Muscle of leg (tissue), 11 donors: Measurements from ENCODE around the gene ST7L. TPM values are rescaled to one million over a fixed set of nuclear protein-coding genes. Genes with fewer than 3 reads are reported as not detected.
"Not testable (repeated sequence)": the region's sequence is repeated elsewhere in the genome, so short reads cannot be mapped to it uniquely, and the experiment has no call there.

ENCODE experiments used
- DNase-seq: peaks from one replicate; pipeline ENCODE4 v3.0.0; 2013
- H3K27ac ChIP-seq: one replicate; pipeline ENCODE4 v1.5.1; 2013; ENCODE audit warnings: mild to moderate bottlenecking, low read length, control low read depth
- H3K27me3 ChIP-seq: one replicate; pipeline ENCODE4 v1.6.1; 2013; ENCODE audit warnings: low read length; ENCODE audit not compliant: control insufficient read depth, insufficient read depth
- H3K36me3 ChIP-seq: one replicate; pipeline ENCODE4 v1.6.1; 2013; ENCODE audit warnings: low read length; ENCODE audit not compliant: control insufficient read depth, insufficient read depth
- H3K4me1 ChIP-seq: one replicate; pipeline ENCODE4 v1.6.1; 2013; ENCODE audit warnings: low read length; ENCODE audit not compliant: control insufficient read depth, insufficient read depth
- H3K4me3 ChIP-seq: one replicate; pipeline ENCODE4 v1.5.1; 2013; ENCODE audit warnings: low read length, control low read depth
- H3K9me3 ChIP-seq: replicated peaks from 2 replicates; pipeline ENCODE4 v1.6.1; 2013; ENCODE audit warnings: low read depth, low read length; ENCODE audit not compliant: control insufficient read depth
- WGBS: methylation state at CpG from one replicate; pipeline ENCODE4 v1.1.5; 2013; ENCODE audit warnings: missing lambda C conversion rate; ENCODE audit not compliant: insufficient coverage; 5-methylcytosine and 5-hydroxymethylcytosine counted together
- polyA plus RNA-seq, 8 donors: library from polyadenylated mRNA; unstranded; fragments of 120-200 nt; gene quantifications; one replicate each; pipeline versions ENCODE4 v1.2.1 to v1.2.3, GENCODE V29; 2013; ENCODE audit warnings: inconsistent platforms in 1 of 8, low replicate concordance in 1 of 8; ENCODE audit not compliant: insufficient read length in 8 of 8, insufficient read depth in 1 of 8
- total RNA-seq: library from RNA; stranded (reverse); fragments of 120-200 nt; gene quantifications from one replicate; pipeline ENCODE4 v1.2.4, GENCODE V29; 2013

ST7L gene
- total and polyA plus RNA-seq, 9 donors = 14.6 to 20.8 (median 16.9) TPM

GRCh38 chr1:112504001-112504660, 114.8 kb downstream of the ST7L start:
- peaks cover 79% of the 10 kb centered on the region for H3K27me3 ChIP-seq
- H3K36me3 ChIP-seq = no peaks in the 10 kb centered on the region
- DNase-seq = peak; percentile 48
- H3K4me1 ChIP-seq = peaks cover 44% of the 10 kb centered on the region
- no peaks in the 10 kb centered on the region for H3K9me3 ChIP-seq
- H3K4me3 ChIP-seq = no peak overlapping the region
- H3K27ac ChIP-seq = no peak overlapping the region
- WGBS = 36% methylated on average over 6 of the region's 11 CpGs

- Histone ChIP-seq H3K9me3 (no peaks in the 10 kb centered on the region), H3K27ac (no peak overlapping the region), H3K36me3 (no peaks in the 10 kb centered on the region), H3K27me3 (peaks cover 68% of the 10 kb centered on the region), H3K4me1 (peaks cover 34% of the 10 kb centered on the region), H3K4me3 (no peak overlapping the region)
- 50% methylated on average over 1 of the region's 2 CpGs for WGBS
- DNase-seq = peak; percentile 53
Observed at GRCh38 chr1:112502826-112503225, 116.1 kb downstream of the ST7L start.

GRCh38 chr1:112501810-112502641, 116.9 kb downstream of the ST7L start:
- H3K36me3 ChIP-seq = no peaks in the 10 kb centered on the region
- H3K4me3 ChIP-seq = peak overlapping the region; percentile 41
- WGBS = under 1% methylated on average over 54 of the region's 65 CpGs
- peak; percentile 81 for DNase-seq
- peaks cover 30% of the 10 kb centered on the region for H3K4me1 ChIP-seq
- peaks cover 60% of the 10 kb centered on the region for H3K27me3 ChIP-seq
- H3K9me3 ChIP-seq = no peaks in the 10 kb centered on the region
- H3K27ac ChIP-seq = no peak overlapping the region

GRCh38 chr1:112496290-112496689, 122.7 kb downstream of the ST7L start:
- no peak for DNase-seq
- H3K4me3 ChIP-seq = no peak overlapping the region
- no peak overlapping the region for H3K27ac ChIP-seq
- H3K4me1 ChIP-seq = no peaks in the 10 kb centered on the region
- H3K27me3 ChIP-seq = peaks cover 6% of the 10 kb centered on the region
- no peaks in the 10 kb centered on the region for H3K36me3 ChIP-seq
- H3K9me3 ChIP-seq = no peaks in the 10 kb centered on the region
- WGBS = 60% methylated on average over 1 of the region's 5 CpGs

- no peak for DNase-seq
- no peaks in the 10 kb centered on the region for H3K27me3 ChIP-seq
- H3K27ac ChIP-seq = no peak overlapping the region
- H3K36me3 ChIP-seq = no peaks in the 10 kb centered on the region
- 73% methylated on average over 1 of the region's 6 CpGs for WGBS
- no peaks in the 10 kb centered on the region for H3K4me1 ChIP-seq
- H3K4me3 ChIP-seq = no peak overlapping the region
- no peaks in the 10 kb centered on the region for H3K9me3 ChIP-seq
Observed at GRCh38 chr1:112493351-112493750, 125.6 kb downstream of the ST7L start.

GRCh38 chr1:112492076-112492475, 126.9 kb downstream of the ST7L start:
- H3K9me3 ChIP-seq = no peaks in the 10 kb centered on the region
- no peak overlapping the region for H3K4me3 ChIP-seq
- no peaks in the 10 kb centered on the region for H3K4me1 ChIP-seq
- H3K27me3 ChIP-seq = no peaks in the 10 kb centered on the region
- no peak overlapping the region for H3K27ac ChIP-seq
- WGBS = 80% methylated on average over 1 of the region's 1 CpG
- no peaks in the 10 kb centered on the region for H3K36me3 ChIP-seq
- DNase-seq = no peak

GRCh38 chr1:112488141-112488540, 130.8 kb downstream of the ST7L start:
- Histone ChIP-seq H3K27me3 (no peaks in the 10 kb centered on the region), H3K4me1 (no peaks in the 10 kb centered on the region), H3K4me3 (no peak overlapping the region), H3K36me3 (no peaks in the 10 kb centered on the region), H3K27ac (no peak overlapping the region), H3K9me3 (no peaks in the 10 kb centered on the region)
- no peak for DNase-seq
- WGBS = no CpG with 5 or more reads among the region's 5 CpGs

GRCh38 chr1:112487686-112488085, 131.3 kb downstream of the ST7L start:
- not testable (repeated sequence) for H3K4me3 ChIP-seq, DNase-seq, H3K36me3 ChIP-seq, H3K4me1 ChIP-seq, H3K9me3 ChIP-seq, H3K27ac ChIP-seq, H3K27me3 ChIP-seq
- WGBS = 83% methylated on average over 1 of the region's 6 CpGs

DNA sequence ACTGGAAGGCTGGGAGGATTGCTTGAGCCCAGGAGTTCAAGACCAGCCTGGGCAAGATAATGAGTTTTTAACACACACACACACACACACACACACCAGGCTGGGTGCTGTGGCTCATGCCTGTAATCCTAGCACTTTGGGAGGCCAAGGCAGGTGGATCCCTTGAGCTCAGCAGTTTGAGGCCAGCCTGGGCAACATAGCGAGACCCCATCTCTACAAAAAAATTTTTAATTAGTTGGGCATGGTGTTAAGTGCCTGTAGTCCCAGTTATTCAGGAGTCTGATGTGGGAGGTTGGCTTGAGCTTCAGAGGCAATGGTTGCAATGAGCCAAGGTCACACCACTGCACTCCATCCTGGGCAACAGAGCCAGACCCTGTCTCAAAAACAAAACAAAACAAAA, 132.9 kb downstream of the ST7L start:
- not testable (repeated sequence) for H3K27me3 ChIP-seq, H3K27ac ChIP-seq, H3K36me3 ChIP-seq, H3K9me3 ChIP-seq, H3K4me3 ChIP-seq, H3K4me1 ChIP-seq, DNase-seq
- no CpG with 5 or more reads among the region's 1 CpG for WGBS

GRCh38 chr1:112478314-112478713, 140.6 kb downstream of the ST7L start:
- Histone ChIP-seq H3K36me3 (no peaks in the 10 kb centered on the region), H3K27ac (no peak overlapping the region), H3K27me3 (peaks cover 2% of the 10 kb centered on the region), H3K9me3 (peaks cover 20% of the 10 kb centered on the region), H3K4me1 (no peaks in the 10 kb centered on the region), H3K4me3 (no peak overlapping the region)
- no peak for DNase-seq
- WGBS = no CpG with 5 or more reads among the region's 1 CpG
